ENCODE measurements around the gene SOD2. TPM values are rescaled to one million over a fixed set of nuclear protein-coding genes. Genes with fewer than 3 reads are reported as not detected.
A peak's percentile ranks its signal among the peaks of the same experiment; 100 is the strongest.

SOD2 gene
- total and polyA plus RNA-seq, 9 of the 15 experiments (the other 6 are each of a cell fraction or from before 2014, with no cell fraction given): 39.8 to 140 (median 95.8) TPM

DNA sequence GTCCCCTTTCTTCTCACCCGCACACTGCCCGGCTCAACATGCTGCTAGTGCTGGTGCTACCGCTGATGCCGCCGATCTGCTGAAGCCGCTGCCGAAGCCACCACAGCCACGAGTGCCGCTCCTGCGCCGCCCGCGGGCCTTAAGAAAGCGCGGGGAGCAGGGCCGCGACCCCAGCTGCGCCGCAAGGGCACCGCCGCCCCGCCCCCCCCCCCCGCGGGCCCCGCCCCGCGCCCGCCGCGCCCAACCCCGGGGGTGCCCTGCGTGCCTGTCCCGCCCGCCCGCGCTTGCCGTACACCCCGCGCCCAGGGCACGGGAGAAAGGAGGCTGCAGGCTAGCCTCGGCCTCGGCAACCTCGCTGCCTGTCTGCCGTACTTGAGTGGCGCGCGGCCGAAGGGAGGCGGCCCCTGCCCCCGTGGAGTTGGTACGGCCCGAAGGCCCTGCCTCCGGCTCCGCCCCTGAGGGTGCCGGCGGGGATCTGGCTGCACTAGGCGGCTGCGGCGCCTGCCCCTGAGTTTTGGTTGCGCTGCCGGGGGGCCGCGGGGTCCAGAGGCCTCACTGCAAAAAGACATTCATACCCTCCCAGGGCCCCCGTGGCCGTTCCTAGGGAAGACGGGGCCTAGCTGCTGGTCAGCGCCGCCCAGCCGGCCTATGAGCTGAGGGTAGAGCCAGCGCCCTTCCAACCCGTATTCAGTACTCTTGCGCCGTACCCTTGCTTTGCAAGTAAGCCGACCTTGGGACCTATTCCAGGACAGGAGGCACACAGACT lies at the start of gene SOD2 (continued):
- TF ChIP-seq, protein P1, sequence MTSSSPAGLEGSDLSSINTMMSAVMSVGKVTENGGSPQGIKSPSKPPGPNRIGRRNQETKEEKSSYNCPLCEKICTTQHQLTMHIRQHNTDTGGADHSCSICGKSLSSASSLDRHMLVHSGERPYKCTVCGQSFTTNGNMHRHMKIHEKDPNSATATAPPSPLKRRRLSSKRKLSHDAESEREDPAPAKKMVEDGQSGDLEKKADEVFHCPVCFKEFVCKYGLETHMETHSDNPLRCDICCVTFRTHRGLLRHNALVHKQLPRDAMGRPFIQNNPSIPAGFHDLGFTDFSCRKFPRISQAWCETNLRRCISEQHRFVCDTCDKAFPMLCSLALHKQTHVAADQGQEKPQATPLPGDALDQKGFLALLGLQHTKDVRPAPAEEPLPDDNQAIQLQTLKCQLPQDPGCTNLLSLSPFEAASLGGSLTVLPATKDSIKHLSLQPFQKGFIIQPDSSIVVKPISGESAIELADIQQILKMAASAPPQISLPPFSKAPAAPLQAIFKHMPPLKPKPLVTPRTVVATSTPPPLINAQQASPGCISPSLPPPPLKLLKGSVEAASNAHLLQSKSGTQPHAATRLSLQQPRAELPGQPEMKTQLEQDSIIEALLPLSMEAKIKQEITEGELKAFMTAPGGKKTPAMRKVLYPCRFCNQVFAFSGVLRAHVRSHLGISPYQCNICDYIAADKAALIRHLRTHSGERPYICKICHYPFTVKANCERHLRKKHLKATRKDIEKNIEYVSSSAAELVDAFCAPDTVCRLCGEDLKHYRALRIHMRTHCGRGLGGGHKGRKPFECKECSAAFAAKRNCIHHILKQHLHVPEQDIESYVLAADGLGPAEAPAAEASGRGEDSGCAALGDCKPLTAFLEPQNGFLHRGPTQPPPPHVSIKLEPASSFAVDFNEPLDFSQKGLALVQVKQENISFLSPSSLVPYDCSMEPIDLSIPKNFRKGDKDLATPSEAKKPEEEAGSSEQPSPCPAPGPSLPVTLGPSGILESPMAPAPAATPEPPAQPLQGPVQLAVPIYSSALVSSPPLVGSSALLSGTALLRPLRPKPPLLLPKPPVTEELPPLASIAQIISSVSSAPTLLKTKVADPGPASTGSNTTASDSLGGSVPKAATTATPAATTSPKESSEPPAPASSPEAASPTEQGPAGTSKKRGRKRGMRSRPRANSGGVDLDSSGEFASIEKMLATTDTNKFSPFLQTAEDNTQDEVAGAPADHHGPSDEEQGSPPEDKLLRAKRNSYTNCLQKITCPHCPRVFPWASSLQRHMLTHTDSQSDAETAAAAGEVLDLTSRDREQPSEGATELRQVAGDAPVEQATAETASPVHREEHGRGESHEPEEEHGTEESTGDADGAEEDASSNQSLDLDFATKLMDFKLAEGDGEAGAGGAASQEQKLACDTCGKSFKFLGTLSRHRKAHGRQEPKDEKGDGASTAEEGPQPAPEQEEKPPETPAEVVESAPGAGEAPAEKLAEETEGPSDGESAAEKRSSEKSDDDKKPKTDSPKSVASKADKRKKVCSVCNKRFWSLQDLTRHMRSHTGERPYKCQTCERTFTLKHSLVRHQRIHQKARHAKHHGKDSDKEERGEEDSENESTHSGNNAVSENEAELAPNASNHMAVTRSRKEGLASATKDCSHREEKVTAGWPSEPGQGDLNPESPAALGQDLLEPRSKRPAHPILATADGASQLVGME (CRISPR knock-in tag; IDR thresholded peaks at IDR 0.05): 0 out of 2 replicates have a peak, but pooled peaks have one; percentile 52
- TF ChIP-seq PURB (CRISPR knock-in tag; IDR thresholded peaks at IDR 0.05; ENCODE audit: low read depth): no peak
- TF ChIP-seq MTF1 (CRISPR knock-in tag; IDR thresholded peaks at IDR 0.05; ENCODE audit: borderline replicate concordance): no peak
- TF ChIP-seq ZNF431 (CRISPR knock-in tag; IDR thresholded peaks at IDR 0.05): no peak; the same call in 1 of the 2 replicates
- TF ChIP-seq, protein P2, sequence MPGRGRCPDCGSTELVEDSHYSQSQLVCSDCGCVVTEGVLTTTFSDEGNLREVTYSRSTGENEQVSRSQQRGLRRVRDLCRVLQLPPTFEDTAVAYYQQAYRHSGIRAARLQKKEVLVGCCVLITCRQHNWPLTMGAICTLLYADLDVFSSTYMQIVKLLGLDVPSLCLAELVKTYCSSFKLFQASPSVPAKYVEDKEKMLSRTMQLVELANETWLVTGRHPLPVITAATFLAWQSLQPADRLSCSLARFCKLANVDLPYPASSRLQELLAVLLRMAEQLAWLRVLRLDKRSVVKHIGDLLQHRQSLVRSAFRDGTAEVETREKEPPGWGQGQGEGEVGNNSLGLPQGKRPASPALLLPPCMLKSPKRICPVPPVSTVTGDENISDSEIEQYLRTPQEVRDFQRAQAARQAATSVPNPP (IDR thresholded peaks at IDR 0.05; ENCODE audit: borderline replicate concordance, insufficient read depth, insufficient read length): no peak
- TF ChIP-seq NFE2L1 (tag; IDR thresholded peaks at IDR 0.05; ENCODE audit: borderline replicate concordance, low read depth): no peak
- TF ChIP-seq, protein P3, sequence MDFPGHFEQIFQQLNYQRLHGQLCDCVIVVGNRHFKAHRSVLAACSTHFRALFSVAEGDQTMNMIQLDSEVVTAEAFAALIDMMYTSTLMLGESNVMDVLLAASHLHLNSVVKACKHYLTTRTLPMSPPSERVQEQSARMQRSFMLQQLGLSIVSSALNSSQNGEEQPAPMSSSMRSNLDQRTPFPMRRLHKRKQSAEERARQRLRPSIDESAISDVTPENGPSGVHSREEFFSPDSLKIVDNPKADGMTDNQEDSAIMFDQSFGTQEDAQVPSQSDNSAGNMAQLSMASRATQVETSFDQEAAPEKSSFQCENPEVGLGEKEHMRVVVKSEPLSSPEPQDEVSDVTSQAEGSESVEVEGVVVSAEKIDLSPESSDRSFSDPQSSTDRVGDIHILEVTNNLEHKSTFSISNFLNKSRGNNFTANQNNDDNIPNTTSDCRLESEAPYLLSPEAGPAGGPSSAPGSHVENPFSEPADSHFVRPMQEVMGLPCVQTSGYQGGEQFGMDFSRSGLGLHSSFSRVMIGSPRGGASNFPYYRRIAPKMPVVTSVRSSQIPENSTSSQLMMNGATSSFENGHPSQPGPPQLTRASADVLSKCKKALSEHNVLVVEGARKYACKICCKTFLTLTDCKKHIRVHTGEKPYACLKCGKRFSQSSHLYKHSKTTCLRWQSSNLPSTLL (IDR thresholded peaks at IDR 0.05): no peak
- TF ChIP-seq ILF3 (IDR thresholded peaks at IDR 0.05; ENCODE audit: borderline replicate concordance): no peak
- TF ChIP-seq, protein P4, sequence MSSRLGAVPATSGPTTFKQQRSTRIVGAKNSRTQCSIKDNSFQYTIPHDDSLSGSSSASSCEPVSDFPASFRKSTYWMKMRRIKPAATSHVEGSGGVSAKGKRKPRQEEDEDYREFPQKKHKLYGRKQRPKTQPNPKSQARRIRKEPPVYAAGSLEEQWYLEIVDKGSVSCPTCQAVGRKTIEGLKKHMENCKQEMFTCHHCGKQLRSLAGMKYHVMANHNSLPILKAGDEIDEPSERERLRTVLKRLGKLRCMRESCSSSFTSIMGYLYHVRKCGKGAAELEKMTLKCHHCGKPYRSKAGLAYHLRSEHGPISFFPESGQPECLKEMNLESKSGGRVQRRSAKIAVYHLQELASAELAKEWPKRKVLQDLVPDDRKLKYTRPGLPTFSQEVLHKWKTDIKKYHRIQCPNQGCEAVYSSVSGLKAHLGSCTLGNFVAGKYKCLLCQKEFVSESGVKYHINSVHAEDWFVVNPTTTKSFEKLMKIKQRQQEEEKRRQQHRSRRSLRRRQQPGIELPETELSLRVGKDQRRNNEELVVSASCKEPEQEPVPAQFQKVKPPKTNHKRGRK (tag; IDR thresholded peaks at IDR 0.05): no peak
- TF ChIP-seq KDM2B (CRISPR knock-in tag; IDR thresholded peaks at IDR 0.05): no peak
- TF ChIP-seq, protein P5, sequence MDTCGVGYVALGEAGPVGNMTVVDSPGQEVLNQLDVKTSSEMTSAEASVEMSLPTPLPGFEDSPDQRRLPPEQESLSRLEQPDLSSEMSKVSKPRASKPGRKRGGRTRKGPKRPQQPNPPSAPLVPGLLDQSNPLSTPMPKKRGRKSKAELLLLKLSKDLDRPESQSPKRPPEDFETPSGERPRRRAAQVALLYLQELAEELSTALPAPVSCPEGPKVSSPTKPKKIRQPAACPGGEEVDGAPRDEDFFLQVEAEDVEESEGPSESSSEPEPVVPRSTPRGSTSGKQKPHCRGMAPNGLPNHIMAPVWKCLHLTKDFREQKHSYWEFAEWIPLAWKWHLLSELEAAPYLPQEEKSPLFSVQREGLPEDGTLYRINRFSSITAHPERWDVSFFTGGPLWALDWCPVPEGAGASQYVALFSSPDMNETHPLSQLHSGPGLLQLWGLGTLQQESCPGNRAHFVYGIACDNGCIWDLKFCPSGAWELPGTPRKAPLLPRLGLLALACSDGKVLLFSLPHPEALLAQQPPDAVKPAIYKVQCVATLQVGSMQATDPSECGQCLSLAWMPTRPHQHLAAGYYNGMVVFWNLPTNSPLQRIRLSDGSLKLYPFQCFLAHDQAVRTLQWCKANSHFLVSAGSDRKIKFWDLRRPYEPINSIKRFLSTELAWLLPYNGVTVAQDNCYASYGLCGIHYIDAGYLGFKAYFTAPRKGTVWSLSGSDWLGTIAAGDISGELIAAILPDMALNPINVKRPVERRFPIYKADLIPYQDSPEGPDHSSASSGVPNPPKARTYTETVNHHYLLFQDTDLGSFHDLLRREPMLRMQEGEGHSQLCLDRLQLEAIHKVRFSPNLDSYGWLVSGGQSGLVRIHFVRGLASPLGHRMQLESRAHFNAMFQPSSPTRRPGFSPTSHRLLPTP (IDR thresholded peaks at IDR 0.05; ENCODE audit: borderline replicate concordance, extremely low read depth, insufficient read length): no peak
- no peak for TF ChIP-seq ZNF140 (CRISPR knock-in tag; IDR thresholded peaks at IDR 0.05)
